B cell (primary cell): ENCODE measurements around the gene CHPF2. TPM values are rescaled to one million over a fixed set of nuclear protein-coding genes. Genes with fewer than 3 reads are reported as not detected.

ENCODE experiments used
- ATAC-seq: fragments of 200-7000 bp; cut with Tn5 transposase; one replicate; pipeline ENCODE4 v1.10.0; 2021; ENCODE audit warnings: low read depth, mild to moderate bottlenecking, moderate number of reproducible peaks, moderate library complexity
- CTCF ChIA-PET: fragments of 350-600 bp; sonication (Branson Sonifier 250); formaldehyde crosslinking; loops from one replicate; lab custom pipeline; 2021; ENCODE audit warnings: antibody characterized with exemption, inconsistent platforms; lab: Charles Lee
- POLR2A ChIA-PET: fragments of 350-600 bp; sonication (Branson Sonifier 250); formaldehyde crosslinking; loops from one replicate; lab custom pipeline; 2021; ENCODE audit warnings: antibody characterized with exemption; lab: Charles Lee
- DNase-seq: peaks from one replicate; pipeline ENCODE4 v3.0.0; 2013
- H2AFZ ChIP-seq: 2 replicates; pipeline ENCODE4 v1.6.1; 2012; ENCODE audit warnings: mild to moderate bottlenecking, low read depth, low read length; ENCODE audit not compliant: insufficient read depth, poor library complexity, severe bottlenecking
- H3K27ac ChIP-seq, 2 donors: 1 replicate in 1 of 2; 2 replicates in 1 of 2; pipeline ENCODE4 v1.5.1; 2012 to 2013; ENCODE audit warnings: low read length in 2 of 2, mild to moderate bottlenecking in 2 of 2, moderate library complexity in 1 of 2
- H3K27me3 ChIP-seq, 4 experiments: fragments of 200-600 bp in 1 of 4; sonication (generic) in 1 of 4; replicated peaks in 1 of 4; 1 replicate in 2 of 4; 2 replicates in 2 of 4; pipeline versions ENCODE4 v1.6.1 to v1.7.0; 2013 to 2016; ENCODE audit warnings: low read length in 3 of 4, mild to moderate bottlenecking in 2 of 4, mixed read lengths in 1 of 4, moderate library complexity in 1 of 4; ENCODE audit not compliant: insufficient read depth in 4 of 4, control insufficient read depth in 3 of 4; ENCODE audit errors: control extremely low read depth in 1 of 4
- H3K36me3 ChIP-seq, 2 experiments: replicated peaks in 1 of 2; 1 replicate in 1 of 2; 2 replicates in 1 of 2; pipeline versions ENCODE4 v1.6.1 to v1.7.1; 2013; ENCODE audit warnings: low read length in 1 of 2; ENCODE audit not compliant: insufficient read depth in 2 of 2, control insufficient read depth in 1 of 2; ENCODE audit errors: control extremely low read depth in 1 of 2, extremely low read depth in 1 of 2
- H3K4me1 ChIP-seq, 2 donors: fragments of 200-600 bp in 1 of 2; sonication (generic) in 1 of 2; 1 replicate in 1 of 2; 2 replicates in 1 of 2; pipeline versions ENCODE4 v1.5.1 to v1.6.1; 2013 to 2017; ENCODE audit warnings: low read length in 2 of 2; ENCODE audit not compliant: control insufficient read depth in 2 of 2, insufficient read depth in 2 of 2
- H3K4me2 ChIP-seq: replicated peaks from 2 replicates; pipeline ENCODE3; 2012; ENCODE audit warnings: mild to moderate bottlenecking, low read depth, low read length; ENCODE audit not compliant: poor library complexity, severe bottlenecking
- H3K4me3 ChIP-seq, 5 experiments: fragments of 200-600 bp in 1 of 5; sonication (generic) in 1 of 5; 1 replicate in 3 of 5; 2 replicates in 2 of 5; pipeline versions ENCODE4 v1.5.1 to v1.7.0; 2011 to 2016; ENCODE audit warnings: low read length in 4 of 5, mild to moderate bottlenecking in 4 of 5, low read depth in 2 of 5, control low read depth in 1 of 5, moderate library complexity in 1 of 5; ENCODE audit not compliant: insufficient read depth in 1 of 5; ENCODE audit errors: control extremely low read depth in 1 of 5, extremely low read depth in 1 of 5
- H3K79me2 ChIP-seq: fragments of 200-600 bp; sonication (generic); one replicate; pipeline ENCODE4 v1.6.0; 2016; ENCODE audit warnings: low read length; ENCODE audit not compliant: control insufficient read depth, insufficient read depth
- H3K9ac ChIP-seq: fragments of 200-600 bp; sonication (generic); 2 replicates; pipeline ENCODE4 v1.6.1; 2017; ENCODE audit warnings: mild to moderate bottlenecking, low read length, moderate library complexity
- H3K9me3 ChIP-seq, 3 donors: one replicate each; pipeline versions ENCODE4 v1.6.1 to v1.7.1; 2013; ENCODE audit warnings: low read length in 2 of 3; ENCODE audit not compliant: control insufficient read depth in 2 of 3, insufficient read depth in 1 of 3; ENCODE audit errors: control extremely low read depth in 1 of 3
- H4K20me1 ChIP-seq: 2 replicates; pipeline ENCODE4 v1.6.0; 2012; ENCODE audit warnings: mild to moderate bottlenecking, low read length; ENCODE audit not compliant: insufficient read depth, control insufficient read depth, poor library complexity, severe bottlenecking
- H3K27ac Mint-ChIP-seq: one replicate; pipeline ENCODE4 v1.8.0; 2021; ENCODE audit warnings: mixed read lengths
- H3K27me3 Mint-ChIP-seq: one replicate; pipeline ENCODE4 v1.8.0; 2021; ENCODE audit warnings: mixed read lengths
- H3K4me1 Mint-ChIP-seq: one replicate; pipeline ENCODE4 v1.8.0; 2021; ENCODE audit warnings: mixed read lengths
- H3K4me3 Mint-ChIP-seq: one replicate; pipeline ENCODE4 v1.8.0; 2021; ENCODE audit warnings: mixed read lengths
- H3K9me3 Mint-ChIP-seq: one replicate; pipeline ENCODE4 v1.8.0; 2022; ENCODE audit warnings: mixed read lengths; ENCODE audit not compliant: insufficient read depth
- EZH2 ChIP-seq: IDR thresholded peaks from 2 replicates; pipeline ENCODE4 v1.6.1; 2012; ENCODE audit warnings: borderline replicate concordance, low read depth, mild to moderate bottlenecking, moderate library complexity, low read length; ENCODE audit not compliant: insufficient read depth, poor library complexity, severe bottlenecking
- WGBS: methylation state at CpG from one replicate; pipeline ENCODE4 v1.1.5; 2013; ENCODE audit warnings: missing lambda C conversion rate; ENCODE audit not compliant: insufficient coverage; 5-methylcytosine and 5-hydroxymethylcytosine counted together
- intact Hi-C: fragments of 100-400 bp; cut with micrococcal nuclease; formaldehyde crosslinking; loops from one replicate; pipeline ENCODE4 v1.10.0; 2022
- polyA plus RNA-seq: library from polyadenylated mRNA; depleted of rRNA; stranded (reverse); fragments of >200 nt; gene quantifications from 2 replicates; pipeline ENCODE4 v1.2.3, GENCODE V29; 2012
- total RNA-seq, 2 donors: library from RNA; stranded (reverse); fragments of 120-200 nt in 1 of 2; gene quantifications; 1 replicate in 1 of 2; 2 replicates in 1 of 2; pipeline versions ENCODE4 v1.2.3 to v1.2.4, GENCODE V29; 2013 to 2022
- TF ChIP-seq, protein P1 (sequence below): fragments of 200-600 bp; IDR thresholded peaks from one replicate; pipeline ENCODE4 v1.8.0; 2022; ENCODE audit warnings: antibody characterized with exemption, mild to moderate bottlenecking

CHPF2 gene
- total and polyA plus RNA-seq, 2 donors (not counting 1 experiment from before 2014, with no cell fraction given) = 39.4 to 39.9 TPM

DNA sequence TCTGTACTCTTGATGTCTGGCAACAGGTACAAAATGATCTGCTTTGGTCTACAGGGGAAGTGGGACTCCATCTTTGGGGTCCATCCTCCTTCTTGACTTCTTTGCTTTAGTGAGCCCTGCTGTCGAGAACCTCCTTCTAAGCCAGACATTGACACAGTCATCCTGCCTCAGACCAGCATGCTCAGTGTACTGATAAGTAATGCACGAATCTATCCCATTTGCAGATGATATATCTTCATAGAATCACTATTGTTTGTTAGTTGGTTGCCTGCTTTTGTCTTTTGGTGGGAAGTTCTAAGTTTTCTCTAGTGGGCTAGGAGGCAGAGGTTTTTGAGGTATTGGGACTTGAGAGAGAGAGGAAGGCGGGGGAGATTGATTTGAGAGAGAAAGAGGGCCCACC lies 30.9 kb upstream of the CHPF2 start:
- Mint-ChIP-seq H3K9me3 (no peaks in the 10 kb centered on the region), H3K4me3 (no peak overlapping the region), H3K4me1 (no peaks in the 10 kb centered on the region), H3K27me3 (peaks cover 20% of the 10 kb centered on the region), H3K27ac (no peak overlapping the region)
- H2AFZ ChIP-seq = no peak overlapping the region
- no peaks in the 10 kb centered on the region for H3K4me1 ChIP-seq
- DNase-seq = no peak
- H3K36me3 ChIP-seq = no peaks in the 10 kb centered on the region
- no peak overlapping the region for H3K4me3 ChIP-seq
- H3K79me2 ChIP-seq = no peaks in the 10 kb centered on the region
- H3K27me3 ChIP-seq = peaks cover 0 to 26% (median 1%) of the 10 kb centered on the region in 4 experiments
- no peaks in the 10 kb centered on the region for H4K20me1 ChIP-seq
- WGBS = 89% methylated on average over 1 of the region's 3 CpGs
- no peak overlapping the region for H3K4me2 ChIP-seq
- ATAC-seq = no peak
- TF ChIP-seq EZH2 = no peak
- TF ChIP-seq, protein P1, sequence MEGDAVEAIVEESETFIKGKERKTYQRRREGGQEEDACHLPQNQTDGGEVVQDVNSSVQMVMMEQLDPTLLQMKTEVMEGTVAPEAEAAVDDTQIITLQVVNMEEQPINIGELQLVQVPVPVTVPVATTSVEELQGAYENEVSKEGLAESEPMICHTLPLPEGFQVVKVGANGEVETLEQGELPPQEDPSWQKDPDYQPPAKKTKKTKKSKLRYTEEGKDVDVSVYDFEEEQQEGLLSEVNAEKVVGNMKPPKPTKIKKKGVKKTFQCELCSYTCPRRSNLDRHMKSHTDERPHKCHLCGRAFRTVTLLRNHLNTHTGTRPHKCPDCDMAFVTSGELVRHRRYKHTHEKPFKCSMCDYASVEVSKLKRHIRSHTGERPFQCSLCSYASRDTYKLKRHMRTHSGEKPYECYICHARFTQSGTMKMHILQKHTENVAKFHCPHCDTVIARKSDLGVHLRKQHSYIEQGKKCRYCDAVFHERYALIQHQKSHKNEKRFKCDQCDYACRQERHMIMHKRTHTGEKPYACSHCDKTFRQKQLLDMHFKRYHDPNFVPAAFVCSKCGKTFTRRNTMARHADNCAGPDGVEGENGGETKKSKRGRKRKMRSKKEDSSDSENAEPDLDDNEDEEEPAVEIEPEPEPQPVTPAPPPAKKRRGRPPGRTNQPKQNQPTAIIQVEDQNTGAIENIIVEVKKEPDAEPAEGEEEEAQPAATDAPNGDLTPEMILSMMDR = no peak
- no peaks in the 10 kb centered on the region for H3K9me3 ChIP-seq
- ChIA-PET POLR2A (no interaction called here), CTCF (no interaction called here)
- no peak overlapping the region for H3K9ac ChIP-seq
- H3K27ac ChIP-seq = no peak overlapping the region
- intact Hi-C loops = no loop called here

DNA sequence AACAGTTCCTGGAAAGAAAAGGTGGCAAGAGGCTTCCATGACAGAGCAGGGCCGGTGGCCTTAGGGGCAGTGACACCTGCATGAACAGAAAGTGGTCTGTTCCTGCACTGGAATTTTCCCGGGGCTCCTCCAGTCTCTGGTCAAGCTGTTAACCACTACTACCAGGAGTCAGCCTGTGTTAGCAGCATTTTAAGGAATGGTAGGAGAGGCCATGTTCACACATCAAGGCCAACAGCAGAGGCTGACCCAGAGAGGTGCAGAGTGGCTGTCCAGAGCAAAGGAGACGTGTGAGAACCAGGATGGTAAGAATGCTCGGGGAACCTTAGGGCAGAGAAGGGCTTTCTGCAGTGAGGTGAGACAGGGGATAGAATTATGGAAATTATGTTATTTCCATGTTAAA lies 30.5 kb upstream of the CHPF2 start:
- Histone ChIP-seq H3K4me1 (no peaks in the 10 kb centered on the region), H2AFZ (no peak overlapping the region), H3K27me3 (peaks cover 0 to 26% (median 1%) of the 10 kb centered on the region in 4 experiments), H3K4me3 (no peak overlapping the region), H3K4me2 (no peak overlapping the region), H3K9me3 (no peaks in the 10 kb centered on the region), H3K36me3 (no peaks in the 10 kb centered on the region), H3K79me2 (no peaks in the 10 kb centered on the region), H3K27ac (no peak overlapping the region), H3K9ac (no peak overlapping the region), H4K20me1 (no peaks in the 10 kb centered on the region)
- TF ChIP-seq EZH2 = no peak
- TF ChIP-seq, protein P1 = no peak
- 100% methylated on average over 3 of the region's 4 CpGs for WGBS
- no peak for DNase-seq
- no peak for ATAC-seq
- Mint-ChIP-seq H3K9me3 (no peaks in the 10 kb centered on the region), H3K27me3 (peaks cover 22% of the 10 kb centered on the region), H3K27ac (no peak overlapping the region), H3K4me1 (no peaks in the 10 kb centered on the region), H3K4me3 (no peak overlapping the region)
- CTCF ChIA-PET = no interaction called here
- intact Hi-C loops = no loop called here
- POLR2A ChIA-PET = no interaction called here
